ENCODE data around the gene SPIRE2. TPM values are rescaled to one million over a fixed set of nuclear protein-coding genes. Genes with fewer than 3 reads are reported as not detected.
"Not testable (repeated sequence)": the region's sequence is repeated elsewhere in the genome, so short reads cannot be mapped to it uniquely, and the experiment has no call there.

Gene SPIRE2
- total RNA-seq, 1 donor from 2014 or later, result 1.4 TPM

DNA sequence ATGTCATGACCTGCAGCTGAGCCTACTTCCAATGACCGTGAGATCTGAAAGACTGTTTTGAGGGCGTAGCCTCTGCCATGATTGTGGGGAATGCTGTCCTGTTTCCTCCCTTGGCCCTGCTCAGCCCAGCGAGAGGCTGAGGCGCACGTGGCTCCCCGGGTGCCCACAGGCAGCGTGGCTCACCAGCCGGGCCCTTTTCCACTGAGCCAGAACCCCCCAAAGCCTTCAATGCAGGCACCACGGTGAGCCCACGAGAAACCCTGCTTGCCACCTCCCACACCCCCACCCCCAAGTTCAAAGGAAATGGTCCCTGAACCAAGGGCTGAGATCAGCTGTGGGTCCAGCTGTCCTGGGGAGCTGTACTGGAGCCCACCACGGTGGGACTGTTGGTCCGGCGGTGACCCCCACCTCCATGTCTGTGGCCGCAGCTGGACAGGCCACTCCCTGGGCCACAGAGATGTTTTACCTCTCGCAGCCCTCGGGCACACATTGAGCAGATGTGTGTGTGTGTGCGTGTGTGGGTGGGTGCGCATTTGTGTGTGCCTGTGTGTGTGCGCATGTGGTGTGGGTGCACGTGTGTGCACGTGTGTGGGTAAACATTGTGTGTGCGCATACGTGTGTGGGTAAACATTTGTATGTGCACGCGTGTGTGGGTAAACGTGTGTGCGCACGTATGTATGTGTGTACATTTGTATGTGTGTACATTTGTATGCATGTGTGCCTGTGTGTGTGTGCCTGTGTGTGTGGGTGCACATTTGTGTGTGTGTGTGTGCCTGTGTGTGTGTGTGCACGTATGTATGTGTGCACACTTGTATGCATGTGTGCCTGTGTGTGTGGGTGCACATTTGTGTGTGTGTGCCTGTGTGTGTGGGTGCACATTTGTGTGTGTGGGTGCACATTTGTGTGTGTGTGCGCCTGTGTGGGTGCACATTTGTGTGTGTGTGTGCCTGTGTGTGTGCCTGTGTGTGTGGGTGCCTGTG, 85.4 kb downstream of the SPIRE2 start:
- TF ChIP-seq, protein P1, sequence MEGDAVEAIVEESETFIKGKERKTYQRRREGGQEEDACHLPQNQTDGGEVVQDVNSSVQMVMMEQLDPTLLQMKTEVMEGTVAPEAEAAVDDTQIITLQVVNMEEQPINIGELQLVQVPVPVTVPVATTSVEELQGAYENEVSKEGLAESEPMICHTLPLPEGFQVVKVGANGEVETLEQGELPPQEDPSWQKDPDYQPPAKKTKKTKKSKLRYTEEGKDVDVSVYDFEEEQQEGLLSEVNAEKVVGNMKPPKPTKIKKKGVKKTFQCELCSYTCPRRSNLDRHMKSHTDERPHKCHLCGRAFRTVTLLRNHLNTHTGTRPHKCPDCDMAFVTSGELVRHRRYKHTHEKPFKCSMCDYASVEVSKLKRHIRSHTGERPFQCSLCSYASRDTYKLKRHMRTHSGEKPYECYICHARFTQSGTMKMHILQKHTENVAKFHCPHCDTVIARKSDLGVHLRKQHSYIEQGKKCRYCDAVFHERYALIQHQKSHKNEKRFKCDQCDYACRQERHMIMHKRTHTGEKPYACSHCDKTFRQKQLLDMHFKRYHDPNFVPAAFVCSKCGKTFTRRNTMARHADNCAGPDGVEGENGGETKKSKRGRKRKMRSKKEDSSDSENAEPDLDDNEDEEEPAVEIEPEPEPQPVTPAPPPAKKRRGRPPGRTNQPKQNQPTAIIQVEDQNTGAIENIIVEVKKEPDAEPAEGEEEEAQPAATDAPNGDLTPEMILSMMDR (IDR thresholded peaks at IDR 0.05), result no peak
- H3K27me3 Mint-ChIP-seq (ENCODE audit: low read depth), result no peaks in the 10 kb centered on the region
- H3K36me3 Mint-ChIP-seq (ENCODE audit: low read depth), result peaks cover 16% of the 10 kb centered on the region
- H3K4me1 Mint-ChIP-seq (ENCODE audit: low read depth), result peaks cover 16% of the 10 kb centered on the region
- H3K27ac Mint-ChIP-seq (ENCODE audit: unreplicated experiment), result no peak overlapping the region
- H3K9me3 Mint-ChIP-seq (ENCODE audit: low read depth), result no peaks in the 10 kb centered on the region
- no peak for DNase-seq (ENCODE audit: low spot score)
- H3K4me3 Mint-ChIP-seq (ENCODE audit: unreplicated experiment), result no peak overlapping the region

GRCh38 chr16:89914642-89915285, 86.5 kb downstream of the SPIRE2 start:
- not testable (repeated sequence) for DNase-seq (ENCODE audit: low spot score)

GRCh38 chr16:89915303-89916232, 87.3 kb downstream of the SPIRE2 start:
- H3K4me1 Mint-ChIP-seq (ENCODE audit: low read depth), result peaks cover 30% of the 10 kb centered on the region
- no peak overlapping the region for H3K27ac Mint-ChIP-seq (ENCODE audit: unreplicated experiment)
- TF ChIP-seq, protein P1 (IDR thresholded peaks at IDR 0.05), result no peak
- H3K27me3 Mint-ChIP-seq (ENCODE audit: low read depth), result no peaks in the 10 kb centered on the region
- no peaks in the 10 kb centered on the region for H3K9me3 Mint-ChIP-seq (ENCODE audit: low read depth)
- no peak for DNase-seq (ENCODE audit: low spot score)
- no peak overlapping the region for H3K4me3 Mint-ChIP-seq (ENCODE audit: unreplicated experiment)
- peaks cover 8% of the 10 kb centered on the region for H3K36me3 Mint-ChIP-seq (ENCODE audit: low read depth)

More at GRCh38 chr16:89914642-89915285, 86.5 kb downstream of the SPIRE2 start:
- H3K27me3 Mint-ChIP-seq (ENCODE audit: low read depth); H3K9me3 Mint-ChIP-seq (ENCODE audit: low read depth); H3K4me3 Mint-ChIP-seq (ENCODE audit: unreplicated experiment); H3K27ac Mint-ChIP-seq (ENCODE audit: unreplicated experiment): not testable (repeated sequence)
- Mint-ChIP-seq H3K36me3 (ENCODE audit: low read depth) (peaks cover 15% of the 10 kb centered on the region), H3K4me1 (ENCODE audit: low read depth) (peaks cover 24% of the 10 kb centered on the region)

DNA sequence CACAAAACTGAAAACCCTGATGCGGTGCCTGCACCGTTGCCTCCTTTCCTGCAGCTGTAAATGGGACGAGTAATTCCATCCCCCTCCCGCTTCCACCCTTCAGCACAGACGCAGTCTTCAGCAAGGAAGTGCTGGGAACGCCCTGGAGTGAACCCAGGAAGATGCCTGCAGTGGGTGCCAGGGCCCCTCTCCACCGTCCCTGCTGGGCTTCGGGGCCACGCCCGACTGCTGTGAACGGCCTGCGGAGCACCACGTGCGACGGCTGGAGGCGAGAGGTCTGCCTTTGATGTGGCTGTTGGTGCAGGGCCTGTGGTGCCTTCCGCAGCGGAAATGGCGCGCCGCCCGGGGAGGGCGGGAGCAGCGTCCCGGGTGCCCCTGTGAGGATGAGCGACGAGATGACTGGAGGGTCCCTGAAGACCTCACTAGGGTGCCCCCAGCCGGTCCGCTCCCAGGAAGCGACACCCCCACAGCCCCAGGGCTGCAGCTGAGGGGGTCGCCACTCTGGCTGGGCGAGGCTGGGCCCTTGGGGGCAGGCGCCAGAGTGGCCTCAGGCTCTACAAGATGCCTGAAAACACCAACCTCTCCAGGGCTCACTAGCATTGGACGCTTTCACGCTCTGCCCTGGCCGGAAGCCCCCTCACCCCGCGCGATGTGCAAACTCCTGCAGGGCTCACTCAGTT, 89.6 kb downstream of the SPIRE2 start:
- DNase-seq (ENCODE audit: low spot score), result no peak
- peak overlapping the region; percentile 77 for H3K27ac Mint-ChIP-seq (ENCODE audit: unreplicated experiment)
- peak overlapping the region; percentile 71 for H3K4me3 Mint-ChIP-seq (ENCODE audit: unreplicated experiment)

More for the DNA sequence above, 89.6 kb downstream of the SPIRE2 start:
- Mint-ChIP-seq H3K4me1 (ENCODE audit: low read depth) (peaks cover 48% of the 10 kb centered on the region), H3K36me3 (ENCODE audit: low read depth) (no peaks in the 10 kb centered on the region), H3K27me3 (ENCODE audit: low read depth) (no peaks in the 10 kb centered on the region), H3K9me3 (ENCODE audit: low read depth) (no peaks in the 10 kb centered on the region)
- TF ChIP-seq, protein P1 (IDR thresholded peaks at IDR 0.05), result no peak

Data from chondrocyte (in vitro differentiated cells).